Astrocyte of the cerebellum (primary cell): ENCODE measurements around the gene ARHGEF5.
"Not testable (repeated sequence)": the region's sequence is repeated elsewhere in the genome, so short reads cannot be mapped to it uniquely, and the experiment has no call there.

Source experiments
- DNase-seq: peaks from one replicate; pipeline ENCODE4 v3.0.0-alpha.2; 2011; ENCODE audit warnings: low read depth
- H3K4me3 ChIP-seq: 2 replicates; pipeline ENCODE4 v1.5.1; 2011; ENCODE audit warnings: mild to moderate bottlenecking, low read depth, low read length, moderate library complexity
- in situ Hi-C: cut with HindIII; loops from 2 replicates; pipeline ENCODE4 v1.10.0; 2017; ENCODE audit warnings: low sequenced_read_pairs
- TF ChIP-seq, protein P1 (sequence below): IDR thresholded peaks from 2 replicates; pipeline ENCODE4 v1.5.1; 2012; ENCODE audit warnings: low read length, low read depth, moderate library complexity, mild to moderate bottlenecking; ENCODE audit errors: missing control alignments

ARHGEF5 gene

DNA sequence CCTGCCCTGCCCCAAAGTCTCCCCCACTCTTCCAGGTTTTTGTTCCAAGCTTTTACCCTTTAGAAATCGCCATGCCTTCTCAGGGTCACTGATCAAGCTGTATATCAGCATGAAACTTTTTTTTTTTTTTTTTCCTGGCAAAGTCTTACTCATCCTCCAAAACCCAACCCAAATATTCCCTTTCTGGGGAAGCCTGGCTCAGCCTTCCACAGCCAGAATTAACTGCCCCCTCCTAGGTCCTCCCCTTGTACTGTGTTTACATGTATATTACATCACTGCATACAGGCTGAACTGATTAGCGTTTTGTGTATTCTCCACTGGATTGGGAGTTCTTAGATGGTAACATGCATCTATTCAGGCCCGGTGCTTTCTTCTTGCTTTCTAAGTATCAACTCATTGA is 52.9 kb downstream of the ARHGEF5 start:
- TF ChIP-seq, protein P1, sequence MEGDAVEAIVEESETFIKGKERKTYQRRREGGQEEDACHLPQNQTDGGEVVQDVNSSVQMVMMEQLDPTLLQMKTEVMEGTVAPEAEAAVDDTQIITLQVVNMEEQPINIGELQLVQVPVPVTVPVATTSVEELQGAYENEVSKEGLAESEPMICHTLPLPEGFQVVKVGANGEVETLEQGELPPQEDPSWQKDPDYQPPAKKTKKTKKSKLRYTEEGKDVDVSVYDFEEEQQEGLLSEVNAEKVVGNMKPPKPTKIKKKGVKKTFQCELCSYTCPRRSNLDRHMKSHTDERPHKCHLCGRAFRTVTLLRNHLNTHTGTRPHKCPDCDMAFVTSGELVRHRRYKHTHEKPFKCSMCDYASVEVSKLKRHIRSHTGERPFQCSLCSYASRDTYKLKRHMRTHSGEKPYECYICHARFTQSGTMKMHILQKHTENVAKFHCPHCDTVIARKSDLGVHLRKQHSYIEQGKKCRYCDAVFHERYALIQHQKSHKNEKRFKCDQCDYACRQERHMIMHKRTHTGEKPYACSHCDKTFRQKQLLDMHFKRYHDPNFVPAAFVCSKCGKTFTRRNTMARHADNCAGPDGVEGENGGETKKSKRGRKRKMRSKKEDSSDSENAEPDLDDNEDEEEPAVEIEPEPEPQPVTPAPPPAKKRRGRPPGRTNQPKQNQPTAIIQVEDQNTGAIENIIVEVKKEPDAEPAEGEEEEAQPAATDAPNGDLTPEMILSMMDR, result no peak
- in situ Hi-C loops, result no loop called here
- DNase-seq, result no peak
- no peak overlapping the region for H3K4me3 ChIP-seq

DNA sequence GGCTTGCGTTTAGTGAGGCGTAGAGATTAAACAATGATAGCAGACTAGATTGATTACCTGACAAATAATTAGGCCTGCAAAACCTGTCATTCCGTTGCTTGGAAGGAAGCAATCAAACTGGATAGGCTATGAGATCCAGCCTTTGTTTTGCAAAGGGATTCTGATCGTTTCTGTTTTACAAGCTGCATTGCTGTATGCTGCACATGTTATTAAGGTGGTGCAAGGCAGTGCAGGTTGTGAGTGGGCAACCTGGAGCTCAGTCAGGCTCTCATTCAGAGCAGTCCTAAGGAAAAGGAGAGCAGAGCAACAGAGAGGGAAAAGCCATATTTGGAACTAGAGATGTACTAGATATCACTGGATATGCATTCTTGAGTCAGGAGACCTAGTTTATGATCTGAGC is 55.2 kb downstream of the ARHGEF5 start:
- DNase-seq, result no peak
- in situ Hi-C loops, result no loop called here
- TF ChIP-seq, protein P1, result no peak
- H3K4me3 ChIP-seq, result no peak overlapping the region

DNA sequence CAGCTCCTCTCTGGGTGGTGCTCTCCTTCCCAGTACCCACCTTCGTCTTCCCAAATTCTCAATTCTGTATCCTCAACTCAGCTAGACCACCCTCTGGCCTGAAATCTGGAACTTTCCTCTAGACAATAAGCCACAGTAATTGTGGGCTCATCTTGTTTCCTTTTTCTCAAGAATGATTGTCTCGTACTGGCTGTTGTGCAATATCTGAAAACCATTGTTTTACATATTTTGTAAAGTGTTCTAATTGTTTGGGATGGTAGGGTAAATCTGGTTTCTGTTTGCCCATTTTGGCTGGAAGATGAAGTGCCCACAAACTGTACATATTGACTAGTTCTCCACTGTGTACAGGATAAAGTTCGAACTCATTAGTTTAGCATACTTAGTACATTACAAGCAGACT is 59.6 kb downstream of the ARHGEF5 start:
- TF ChIP-seq, protein P1, result no peak
- in situ Hi-C loops, result no loop called here
- H3K4me3 ChIP-seq, result no peak overlapping the region
- DNase-seq, result no peak

DNA sequence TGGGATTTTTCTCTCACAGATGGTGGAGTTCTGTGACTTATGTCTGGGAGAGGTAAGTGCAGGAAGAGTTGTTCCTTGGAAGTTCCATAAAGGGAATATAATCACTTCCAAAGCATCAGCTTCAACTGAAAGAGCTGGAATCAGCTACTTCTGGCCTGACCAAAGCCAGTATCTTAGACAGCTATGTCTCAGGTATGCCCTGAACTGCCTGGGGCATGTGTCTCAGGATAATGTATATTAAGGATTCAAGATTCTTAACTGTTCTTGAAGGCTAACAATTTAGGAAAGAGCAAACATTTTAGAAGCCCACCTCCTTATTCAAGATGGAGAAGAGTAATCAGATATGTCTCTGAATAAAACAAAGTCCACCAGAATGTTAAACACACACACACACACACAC is 60.7 kb downstream of the ARHGEF5 start:
- TF ChIP-seq, protein P1, result no peak
- H3K4me3 ChIP-seq, result no peak overlapping the region
- in situ Hi-C loops, result no loop called here
- no peak for DNase-seq

DNA sequence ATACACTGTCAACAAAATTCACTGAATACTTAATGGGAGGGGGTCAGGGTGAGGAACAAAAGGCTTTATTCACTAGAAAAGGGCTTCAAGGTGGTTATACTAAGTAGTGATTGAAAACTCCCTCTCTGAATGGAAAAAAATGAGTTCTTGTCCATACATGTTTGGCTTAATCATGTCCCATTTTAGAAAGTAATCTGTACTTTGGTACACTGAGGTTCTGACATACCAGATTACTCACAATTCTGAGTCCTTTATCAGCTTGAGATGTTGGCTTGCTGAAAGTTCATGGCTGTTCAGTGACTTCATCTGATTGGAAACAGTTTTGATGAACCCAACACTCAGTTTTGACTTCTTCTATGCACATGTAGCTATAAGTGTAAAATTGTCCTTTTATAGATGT is 61.1 kb downstream of the ARHGEF5 start:
- DNase-seq, result no peak
- TF ChIP-seq, protein P1, result no peak
- in situ Hi-C loops, result no loop called here
- H3K4me3 ChIP-seq, result no peak overlapping the region

DNA sequence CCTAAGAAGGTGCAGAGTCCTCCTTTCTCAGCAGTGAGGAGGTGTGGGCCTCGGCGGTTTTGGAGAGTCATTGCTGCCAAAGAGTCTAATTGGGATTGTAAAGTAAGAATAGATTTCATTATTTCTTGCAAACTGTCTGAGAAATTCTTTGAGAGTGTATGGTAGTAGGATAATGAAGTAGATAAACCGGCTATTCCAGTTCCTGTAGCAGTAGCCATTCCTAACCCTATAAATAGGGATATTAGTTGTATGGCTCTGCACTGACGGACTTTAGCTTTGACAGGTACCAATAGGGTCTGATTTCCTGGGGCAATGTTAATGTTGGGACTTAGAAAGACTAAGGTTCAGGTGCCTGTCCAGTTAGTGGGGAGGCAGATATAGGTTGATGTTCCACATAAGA is 63.7 kb downstream of the ARHGEF5 start:
- H3K4me3 ChIP-seq, DNase-seq, in situ Hi-C loops: not testable (repeated sequence)

DNA sequence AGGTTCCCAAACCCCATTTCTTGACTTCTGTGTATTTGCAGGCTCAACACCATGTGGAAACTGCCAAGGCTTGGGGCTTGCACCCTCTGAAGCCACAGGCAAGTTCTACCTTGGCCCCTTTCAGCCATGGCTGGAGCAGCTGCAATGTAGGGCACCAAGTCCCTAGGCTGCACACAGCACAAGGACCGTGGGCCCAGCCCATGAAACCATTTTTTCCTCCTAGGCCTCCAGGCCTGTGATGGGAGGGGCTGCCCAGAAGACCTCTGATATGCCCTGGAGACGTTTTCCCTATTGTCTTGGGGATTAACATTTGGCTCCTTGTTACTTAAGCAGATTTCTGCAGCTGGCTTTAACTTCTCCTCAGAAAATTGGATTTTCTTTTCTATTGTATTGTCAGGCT is 72.3 kb downstream of the ARHGEF5 start:
- in situ Hi-C loops, H3K4me3 ChIP-seq, DNase-seq: not testable (repeated sequence)

DNA sequence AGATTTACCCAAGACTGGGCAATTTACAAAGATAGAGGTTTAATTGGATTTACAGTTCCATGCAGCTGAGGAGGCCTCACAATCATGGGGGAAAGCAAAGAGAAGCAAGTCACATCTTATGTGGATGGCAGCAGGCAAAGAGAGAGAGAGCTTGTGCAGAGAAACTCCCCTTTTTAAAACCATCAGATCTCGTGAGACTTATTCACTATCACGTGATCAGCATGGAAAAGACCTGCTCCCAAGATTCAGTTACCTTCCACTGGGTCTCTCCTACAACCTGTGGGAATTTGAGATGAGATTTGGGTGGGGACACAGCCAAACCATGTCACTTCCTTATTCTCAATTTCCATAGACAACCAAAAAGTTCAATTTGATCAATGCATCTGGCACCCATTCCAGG is 73.2 kb downstream of the ARHGEF5 start:
- no peak for DNase-seq
- in situ Hi-C loops, result no loop called here
- no peak overlapping the region for H3K4me3 ChIP-seq
- TF ChIP-seq, protein P1, result no peak
